Lung (tissue), 12 donors: ENCODE results near the gene JMJD1C. TPM values are rescaled to one million over a fixed set of nuclear protein-coding genes. Genes with fewer than 3 reads are reported as not detected.

Experiments
- ATAC-seq: fragments of 200-7000 bp; cut with Tn5 transposase; one replicate; pipeline ENCODE4 v1.9.1; 2020; ENCODE audit warnings: moderate number of reproducible peaks; ENCODE audit not compliant: insufficient read depth, low FRiP score
- DNase-seq, 3 donors: peaks; one replicate each; pipeline ENCODE4 v3.0.0-alpha.2; 2013 to 2017
- H3K27ac ChIP-seq, 2 donors: one replicate each; pipeline ENCODE4 v1.5.1; 2013; ENCODE audit warnings: mild to moderate bottlenecking in 2 of 2, moderate library complexity in 2 of 2, control low read depth in 1 of 2, inconsistent platforms in 1 of 2, low read depth in 1 of 2, low read length in 1 of 2
- H3K27me3 ChIP-seq, 3 donors: one replicate each; pipeline ENCODE4 v1.5.1; 2013; ENCODE audit warnings: low read length in 2 of 3; ENCODE audit not compliant: control insufficient read depth in 3 of 3, insufficient read depth in 3 of 3
- H3K36me3 ChIP-seq, 4 donors: one replicate each; pipeline ENCODE4 v1.5.1; 2013; ENCODE audit warnings: low read length in 4 of 4, mild to moderate bottlenecking in 1 of 4, moderate library complexity in 1 of 4; ENCODE audit not compliant: control insufficient read depth in 4 of 4, insufficient read depth in 4 of 4
- H3K4me1 ChIP-seq, 5 donors: one replicate each; pipeline ENCODE4 v1.5.1; 2013; ENCODE audit warnings: low read length in 5 of 5, mild to moderate bottlenecking in 2 of 5, moderate library complexity in 1 of 5; ENCODE audit not compliant: control insufficient read depth in 5 of 5, insufficient read depth in 5 of 5
- H3K4me3 ChIP-seq: one replicate; pipeline ENCODE4 v1.5.1; 2013; ENCODE audit warnings: mild to moderate bottlenecking, control low read depth, moderate library complexity
- H3K9ac ChIP-seq, 2 donors: one replicate each; pipeline ENCODE4 v1.5.1; 2013; ENCODE audit warnings: low read length in 2 of 2, control low read depth in 1 of 2; ENCODE audit not compliant: insufficient read depth in 1 of 2
- H3K9me3 ChIP-seq, 4 donors: one replicate each; pipeline ENCODE4 v1.5.1; 2013; ENCODE audit warnings: low read length in 3 of 4, mild to moderate bottlenecking in 1 of 4, moderate library complexity in 1 of 4; ENCODE audit not compliant: control insufficient read depth in 4 of 4, insufficient read depth in 3 of 4
- CTCF ChIP-seq: IDR thresholded peaks from 2 replicates; pipeline ENCODE4 v1.5.1; 2012; ENCODE audit warnings: mild to moderate bottlenecking; ENCODE audit errors: control extremely low read depth, extremely low read depth
- WGBS, 2 donors: extraction: QIAGEN DNeasy Blood & Tissue Kit; methylation state at CpG; one replicate each; pipeline ENCODE4 v1.1.7; 2013; 5-methylcytosine and 5-hydroxymethylcytosine counted together
- polyA plus RNA-seq, 2 donors: library from polyadenylated mRNA; stranded (reverse); fragments of 200-250 nt; gene quantifications; one replicate each; pipeline ENCODE4 v1.2.1, GENCODE V29; 2013
- total RNA-seq, 2 donors: library from RNA; depleted of rRNA in 1 of 2; stranded (reverse); fragments of >200 nt in 1 of 2; gene quantifications; one replicate each; pipeline ENCODE4 v1.2.1, GENCODE V29; 2014 to 2021
- donor health status: control.
- donor health status: control.
- donor health status: Bipolar disorder and iron deficiency.
- donor health status: healthy.
- donor health status: DM: yes; HTN: yes; CAD: no.

Gene JMJD1C
- total and polyA plus RNA-seq, 4 donors, result 30.5 to 233 (median 71.2) TPM

- no peak overlapping the region for H3K27ac ChIP-seq
- no peaks in the 10 kb centered on the region for H3K27me3 ChIP-seq
- H3K4me3 ChIP-seq, result no peak overlapping the region
- ATAC-seq, result no peak
- no peak for DNase-seq
- H3K9ac ChIP-seq, result no peak overlapping the region
- TF ChIP-seq CTCF, result no peak
- no peaks in the 10 kb centered on the region for H3K9me3 ChIP-seq
- 97% methylated on average over 3 of the region's 3 CpGs for WGBS, 2 donors
- peaks cover 0 to 2% (median 0%) of the 10 kb centered on the region in 4 donors for H3K36me3 ChIP-seq
- no peaks in the 10 kb centered on the region for H3K4me1 ChIP-seq
Measured at GRCh38 chr10:63313066-63313717, 152.6 kb downstream of the JMJD1C start.

- H3K36me3 ChIP-seq, result no peaks in the 10 kb centered on the region
- H3K27me3 ChIP-seq, result no peaks in the 10 kb centered on the region
- no peak overlapping the region for H3K27ac ChIP-seq
- TF ChIP-seq CTCF, result no peak
- ATAC-seq (no peak), DNase-seq (no peak)
- H3K4me3 ChIP-seq, result no peak overlapping the region
- H3K9me3 ChIP-seq, result no peaks in the 10 kb centered on the region
- H3K4me1 ChIP-seq, result no peaks in the 10 kb centered on the region
- H3K9ac ChIP-seq, result no peak overlapping the region
Measured at GRCh38 chr10:63308628-63309027, 157.1 kb downstream of the JMJD1C start.

GRCh38 chr10:63304146-63304545 lies 161.6 kb downstream of the JMJD1C start:
- no peak overlapping the region for H3K9ac ChIP-seq
- WGBS, 2 donors, result 95 to 96% methylated on average over 3 of the region's 3 CpGs
- no peaks in the 10 kb centered on the region for H3K9me3 ChIP-seq
- peaks cover 0 to 5% (median 0%) of the 10 kb centered on the region in 5 donors for H3K4me1 ChIP-seq
- no peaks in the 10 kb centered on the region for H3K36me3 ChIP-seq
- no peak for DNase-seq
- no peak overlapping the region for H3K27ac ChIP-seq
- no peak for TF ChIP-seq CTCF
- H3K4me3 ChIP-seq, result no peak overlapping the region
- no peaks in the 10 kb centered on the region for H3K27me3 ChIP-seq
- ATAC-seq, result no peak

- Histone ChIP-seq H3K36me3 (no peaks in the 10 kb centered on the region), H3K9ac (no peak overlapping the region), H3K4me1 (peaks cover 0 to 5% (median 0%) of the 10 kb centered on the region in 5 donors), H3K4me3 (no peak overlapping the region), H3K27ac (no peak overlapping the region), H3K27me3 (no peaks in the 10 kb centered on the region), H3K9me3 (no peaks in the 10 kb centered on the region)
- DNase-seq (no peak), ATAC-seq (no peak)
- TF ChIP-seq CTCF, result no peak
- 95 to 96% methylated on average over 3 of the region's 3 CpGs for WGBS, 2 donors
Measured at GRCh38 chr10:63300801-63301200, 165.0 kb downstream of the JMJD1C start.
